Measurements from ENCODE around the gene SLFN11.
"Not testable (repeated sequence)": the region's sequence is repeated elsewhere in the genome, so short reads cannot be mapped to it uniquely, and the experiment has no call there.

SLFN11 gene

DNA sequence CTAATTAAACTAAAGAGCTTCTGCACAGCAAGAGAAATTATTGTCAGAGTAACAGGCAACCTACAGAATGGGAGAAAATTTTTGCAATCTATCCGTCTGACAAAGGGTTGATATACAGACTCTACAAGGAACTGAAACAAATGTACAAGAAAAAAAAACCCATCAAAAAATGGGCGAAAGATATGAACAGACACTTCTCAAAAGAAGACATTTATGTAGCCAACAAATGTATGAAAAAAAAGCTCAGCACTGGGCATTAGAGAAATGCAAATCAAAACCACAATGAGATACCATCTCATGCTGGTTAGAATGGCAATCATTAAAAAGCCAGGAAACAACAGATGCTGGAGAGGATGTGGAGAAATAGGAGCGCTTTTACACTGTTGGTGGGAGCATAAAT is 64.1 kb downstream of the SLFN11 start:
- H3K4me3 Mint-ChIP-seq; H3K36me3 Mint-ChIP-seq (ENCODE audit: low read depth); intact Hi-C loops (cut with micrococcal nuclease); H3K27ac Mint-ChIP-seq: not testable (repeated sequence)
- peaks cover 22% of the 10 kb centered on the region for H3K4me1 Mint-ChIP-seq (ENCODE audit: low read depth)
- peaks cover 17% of the 10 kb centered on the region for H3K9me3 Mint-ChIP-seq
- H3K27me3 Mint-ChIP-seq, result peaks cover 32% of the 10 kb centered on the region

Measured in dendritic cell treated with granulocyte-macrophage colony-stimulating factor and Interleukin-4, amounts not matched to agents 40 ng/mL and 50 ng/mL, for 4 days (primary cell).